ENCODE measurements around the gene FBXO4.
A peak's percentile ranks its signal among the peaks of the same experiment; 100 is the strongest.

FBXO4 gene

DNA sequence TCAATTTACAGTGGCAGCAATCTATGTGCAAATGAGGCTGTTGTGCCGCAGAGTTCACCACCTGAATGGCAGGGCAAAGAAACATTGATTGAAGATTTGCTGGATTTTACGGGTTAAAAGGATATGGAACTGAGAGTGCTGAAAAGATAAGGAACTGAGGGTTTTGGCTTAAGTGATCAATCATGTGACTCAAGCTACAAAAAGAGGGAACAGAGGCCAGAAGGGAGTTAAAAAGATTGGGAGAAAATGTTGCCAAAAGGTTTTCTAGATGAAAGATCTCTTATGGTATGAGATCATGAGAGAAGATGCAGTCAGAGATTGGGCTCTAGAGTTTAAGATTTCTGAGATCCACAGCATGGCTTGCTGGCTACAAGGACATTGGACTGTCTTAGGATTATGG is 28.9 kb upstream of the FBXO4 start:
- no peak for DNase-seq (ENCODE audit: low read depth in 1 of 2, low spot score in 1 of 2)
- no peak for TF ChIP-seq JUND (IDR thresholded peaks at IDR 0.05; ENCODE audit: low read depth)
- in situ Hi-C loops (cut with HindIII; ENCODE audit: low pct_unique_long_range_greater_than_20kb, low sequenced_read_pairs), result no loop called here

- DNase-seq (ENCODE audit: low read depth in 1 of 2, low spot score in 1 of 2), result no peak
- in situ Hi-C loops (cut with HindIII; ENCODE audit: low pct_unique_long_range_greater_than_20kb, low sequenced_read_pairs), result no loop called here
- no peak for TF ChIP-seq JUND (IDR thresholded peaks at IDR 0.05; ENCODE audit: low read depth)
Measured at GRCh38 chr5:41903382-41903891, 21.6 kb upstream of the FBXO4 start.

GRCh38 chr5:41903892-41904799 is 20.9 kb upstream of the FBXO4 start, which contains the start of gene RIMOC1:
Gene RIMOC1, plus strand, starts transcription at chr5:41904344. Its CDS starts 24 bp downstream, at chr5:41904368.
- in situ Hi-C loops (cut with HindIII; ENCODE audit: low pct_unique_long_range_greater_than_20kb, low sequenced_read_pairs), result no loop called here
- no peak for TF ChIP-seq JUND (IDR thresholded peaks at IDR 0.05; ENCODE audit: low read depth)
- peak; percentile 91 to 100 for DNase-seq (ENCODE audit: low read depth in 1 of 2, low spot score in 1 of 2)

DNA sequence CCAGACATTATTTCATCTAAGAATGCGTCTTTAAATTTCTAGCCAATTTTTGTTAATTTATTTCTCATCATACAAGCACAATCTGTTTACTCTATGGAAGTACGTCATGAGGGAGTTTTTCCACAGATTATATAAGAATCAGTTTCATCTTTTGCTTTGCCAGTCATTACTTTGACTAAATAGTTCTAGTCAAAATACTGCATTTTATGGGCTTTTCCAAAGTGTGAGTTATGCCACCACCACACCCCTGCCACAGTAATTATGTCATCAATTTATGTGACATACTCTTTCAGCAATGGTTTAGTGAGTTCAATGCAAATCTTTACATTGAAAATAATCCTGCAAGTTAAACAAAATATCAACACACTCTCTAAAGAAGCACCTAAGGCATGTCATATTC is 18.9 kb upstream of the FBXO4 start:
- TF ChIP-seq JUND (IDR thresholded peaks at IDR 0.05; ENCODE audit: low read depth), result no peak
- in situ Hi-C loops (cut with HindIII; ENCODE audit: low pct_unique_long_range_greater_than_20kb, low sequenced_read_pairs), result no loop called here
- DNase-seq (ENCODE audit: low read depth in 1 of 2, low spot score in 1 of 2), result no peak

GRCh38 chr5:41908374-41909079 is 16.6 kb upstream of the FBXO4 start:
- TF ChIP-seq JUND (IDR thresholded peaks at IDR 0.05; ENCODE audit: low read depth), result no peak
- no peak for DNase-seq (ENCODE audit: low read depth in 1 of 2, low spot score in 1 of 2)
- in situ Hi-C loops (cut with HindIII; ENCODE audit: low pct_unique_long_range_greater_than_20kb, low sequenced_read_pairs), result no loop called here

DNA sequence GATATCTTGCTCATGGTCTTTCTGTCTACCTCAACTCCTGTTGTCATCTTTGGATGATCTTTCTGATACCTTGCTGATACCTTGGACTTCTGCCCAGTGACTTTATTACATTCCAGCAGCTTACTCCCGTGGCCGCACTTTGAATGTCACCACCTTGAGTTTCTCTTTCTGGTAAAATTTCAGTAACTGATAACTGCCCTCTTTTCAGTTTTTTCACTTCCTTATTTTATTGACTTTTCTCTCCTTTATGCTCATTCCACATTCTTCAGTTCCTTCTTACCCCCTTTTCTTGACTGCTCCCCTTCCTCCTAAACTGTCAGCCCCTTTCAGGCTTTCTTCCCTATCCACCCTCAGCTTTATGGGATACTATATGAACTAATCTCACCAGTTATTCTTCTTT is 7.0 kb upstream of the FBXO4 start:
- TF ChIP-seq JUND (IDR thresholded peaks at IDR 0.05; ENCODE audit: low read depth), result no peak
- in situ Hi-C loops (cut with HindIII; ENCODE audit: low pct_unique_long_range_greater_than_20kb, low sequenced_read_pairs), result no loop called here

GRCh38 chr5:41921166-41921565 is 3.9 kb upstream of the FBXO4 start:
- in situ Hi-C loops (cut with HindIII; ENCODE audit: low pct_unique_long_range_greater_than_20kb, low sequenced_read_pairs), result no loop called here
- DNase-seq (ENCODE audit: low read depth in 1 of 2, low spot score in 1 of 2), result no peak

More for the DNA sequence above, 7.0 kb upstream of the FBXO4 start:
- DNase-seq (ENCODE audit: low read depth in 1 of 2, low spot score in 1 of 2), result no peak

GRCh38 chr5:41921874-41922273 is 3.2 kb upstream of the FBXO4 start:
- TF ChIP-seq JUND (IDR thresholded peaks at IDR 0.05; ENCODE audit: low read depth), result no peak
- in situ Hi-C loops (cut with HindIII; ENCODE audit: low pct_unique_long_range_greater_than_20kb, low sequenced_read_pairs), result no loop called here
- no peak for DNase-seq (ENCODE audit: low read depth in 1 of 2, low spot score in 1 of 2)

More at GRCh38 chr5:41921166-41921565, 3.9 kb upstream of the FBXO4 start:
- no peak for TF ChIP-seq JUND (IDR thresholded peaks at IDR 0.05; ENCODE audit: low read depth)

DNA sequence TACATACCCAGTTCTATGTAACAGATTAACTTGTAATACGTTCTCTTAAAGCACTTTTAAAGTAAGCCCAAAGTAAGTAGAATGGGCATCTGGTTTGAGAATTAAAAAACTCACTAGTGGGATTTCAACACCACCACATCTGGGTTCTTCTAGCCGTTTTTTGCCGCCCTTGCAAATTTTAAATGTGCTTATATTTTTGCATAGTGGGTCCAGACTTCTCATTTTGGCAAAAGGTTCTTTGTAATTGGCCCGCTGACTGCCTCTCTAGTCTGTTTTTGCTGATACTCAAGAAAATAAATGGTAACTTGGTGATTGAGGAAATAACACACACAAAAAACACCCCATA is 582 bp upstream of the FBXO4 start:
- TF ChIP-seq JUND (IDR thresholded peaks at IDR 0.05; ENCODE audit: low read depth), result no peak
- in situ Hi-C loops (cut with HindIII; ENCODE audit: low pct_unique_long_range_greater_than_20kb, low sequenced_read_pairs), result no loop called here
- no peak for DNase-seq (ENCODE audit: low read depth in 1 of 2, low spot score in 1 of 2)

DNA sequence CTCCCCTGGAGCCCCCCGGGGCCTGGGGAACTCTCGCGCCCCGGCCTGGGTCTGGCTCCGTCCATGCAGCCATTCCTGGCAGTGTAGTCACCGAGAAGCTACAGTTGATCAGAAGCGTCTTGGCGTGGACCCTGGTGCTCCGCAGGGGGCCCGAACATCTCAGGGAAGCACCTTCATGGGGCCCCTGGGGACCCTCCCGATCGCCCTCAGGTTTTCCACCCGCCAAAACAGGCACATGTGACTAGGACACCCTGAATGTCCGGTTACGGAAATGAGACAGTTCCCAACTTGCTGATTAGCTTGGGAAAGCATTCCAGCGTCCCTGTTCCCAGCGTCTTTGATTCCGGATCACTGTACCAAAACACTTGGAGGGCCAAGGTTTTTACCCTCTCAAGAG is 472 bp downstream of the FBXO4 start:
- no peak for TF ChIP-seq JUND (IDR thresholded peaks at IDR 0.05; ENCODE audit: low read depth)
- DNase-seq (ENCODE audit: low read depth in 1 of 2, low spot score in 1 of 2), result peak; percentile 9 to 61
- in situ Hi-C loops (cut with HindIII; ENCODE audit: low pct_unique_long_range_greater_than_20kb, low sequenced_read_pairs), result no loop called here

DNA sequence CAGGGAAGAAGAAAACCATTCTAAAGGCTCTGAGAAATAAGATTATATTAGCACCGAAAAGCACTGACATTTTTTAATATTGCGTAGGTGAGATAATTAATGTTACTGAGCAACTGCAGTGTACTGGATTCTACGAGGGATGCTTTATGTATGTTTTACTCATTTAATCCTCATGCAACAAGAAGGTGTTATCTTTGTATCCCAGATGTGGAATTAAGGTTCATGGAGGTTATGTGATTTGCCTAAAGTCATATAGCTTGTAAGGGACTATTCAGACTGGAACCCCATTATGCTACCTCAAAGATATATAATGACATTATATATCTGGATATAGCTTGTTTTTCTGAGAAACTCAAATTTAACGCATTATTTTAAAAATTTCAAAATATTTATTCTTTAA is 2.5 kb downstream of the FBXO4 start:
- DNase-seq (ENCODE audit: low read depth in 1 of 2, low spot score in 1 of 2), result no peak
- in situ Hi-C loops (cut with HindIII; ENCODE audit: low pct_unique_long_range_greater_than_20kb, low sequenced_read_pairs), result no loop called here
- TF ChIP-seq JUND (IDR thresholded peaks at IDR 0.05; ENCODE audit: low read depth), result no peak

GRCh38 chr5:41929035-41929434 is 4.0 kb downstream of the FBXO4 start:
- DNase-seq (ENCODE audit: low read depth in 1 of 2, low spot score in 1 of 2), result no peak
- no peak for TF ChIP-seq JUND (IDR thresholded peaks at IDR 0.05; ENCODE audit: low read depth)
- in situ Hi-C loops (cut with HindIII; ENCODE audit: low pct_unique_long_range_greater_than_20kb, low sequenced_read_pairs), result no loop called here

DNA sequence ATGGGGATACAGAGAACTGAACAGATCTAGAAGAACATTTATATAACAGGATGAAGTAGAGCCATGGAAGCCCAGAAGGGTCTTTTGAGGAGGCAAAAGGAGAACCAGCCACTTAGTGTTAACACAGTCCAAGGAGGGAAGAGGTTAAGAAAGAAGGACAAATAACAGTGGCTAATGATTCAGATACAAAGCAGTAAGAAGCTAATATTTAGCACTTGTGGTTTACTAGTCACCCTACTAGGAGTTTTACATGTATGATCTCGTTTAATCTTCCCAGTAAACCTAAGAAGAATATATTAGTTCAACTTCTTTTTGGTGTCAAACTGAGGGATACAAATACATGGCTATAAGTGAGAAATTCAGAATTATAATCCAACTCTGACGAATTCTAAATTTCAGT is 7.7 kb downstream of the FBXO4 start:
- TF ChIP-seq JUND (IDR thresholded peaks at IDR 0.05; ENCODE audit: low read depth), result no peak
- in situ Hi-C loops (cut with HindIII; ENCODE audit: low pct_unique_long_range_greater_than_20kb, low sequenced_read_pairs), result no loop called here
- no peak for DNase-seq (ENCODE audit: low read depth in 1 of 2, low spot score in 1 of 2)
